WI38 (cell line): ENCODE results near the gene DENND6B.

ENCODE experiments used
- H3K4me3 ChIP-seq: 2 replicates; pipeline ENCODE4 v1.5.1; 2011; ENCODE audit warnings: low read depth, mild to moderate bottlenecking, control low read depth, low read length
- CTCF ChIP-seq: IDR thresholded peaks from 2 replicates; pipeline ENCODE4 v1.5.1; 2012; ENCODE audit warnings: low read depth, mild to moderate bottlenecking, control low read depth, low read length

DENND6B gene

GRCh38 chr22:50343541-50343935, 16.7 kb upstream of the DENND6B start:
- no peak for TF ChIP-seq CTCF
- H3K4me3 ChIP-seq, result peak overlapping the region; percentile 77

- H3K4me3 ChIP-seq, result peak within 1 kb of the TSS; percentile 77
- TF ChIP-seq CTCF, result no peak
These were observed 16.1 kb upstream of the DENND6B start, which contains the start of gene PPP6R2 for GRCh38 chr22:50342651-50343540. Gene PPP6R2 (plus strand): TSS chr22:50343327. CDS start chr22:50393909, 50,582 bp downstream.

GRCh38 chr22:50341977-50342650, 15.3 kb upstream of the DENND6B start:
- peak; percentile 89 for TF ChIP-seq CTCF
- H3K4me3 ChIP-seq, result peak overlapping the region; percentile 67

GRCh38 chr22:50339945-50340879, 13.4 kb upstream of the DENND6B start:
- no peak overlapping the region for H3K4me3 ChIP-seq
- no peak for TF ChIP-seq CTCF

GRCh38 chr22:50338860-50339462, 12.1 kb upstream of the DENND6B start:
- TF ChIP-seq CTCF, result no peak

GRCh38 chr22:50338042-50338573, 11.3 kb upstream of the DENND6B start:
- H3K4me3 ChIP-seq, result no peak overlapping the region
- no peak for TF ChIP-seq CTCF

More at GRCh38 chr22:50338860-50339462, 12.1 kb upstream of the DENND6B start:
- H3K4me3 ChIP-seq, result no peak overlapping the region
